Left lung (tissue), 10 donors: ENCODE results near the gene GRAMD4. TPM values are rescaled to one million over a fixed set of nuclear protein-coding genes. Genes with fewer than 3 reads are reported as not detected.
"Not testable (repeated sequence)": the region's sequence is repeated elsewhere in the genome, so short reads cannot be mapped to it uniquely, and the experiment has no call there.

Source experiments
- ATAC-seq: fragments of 200-7000 bp; cut with Tn5 transposase; one replicate; pipeline ENCODE4 v1.9.1; 2020; ENCODE audit warnings: moderate library complexity
- DNase-seq, 4 donors: peaks; one replicate each; pipeline ENCODE4 v3.0.0-alpha.2; 2013 to 2020
- H3K27ac ChIP-seq, 2 donors: fragments of 200-600 bp; sonication (generic) in 1 of 2; one replicate each; pipeline versions ENCODE4 v1.5.0 to v1.8.0; 2020 to 2021
- H3K27me3 ChIP-seq, 2 donors: fragments of 200-600 bp; sonication (generic) in 1 of 2; one replicate each; pipeline versions ENCODE4 v1.5.0 to v1.8.0; 2020 to 2021
- H3K36me3 ChIP-seq, 2 donors: fragments of 200-600 bp; sonication (generic) in 1 of 2; one replicate each; pipeline versions ENCODE4 v1.5.0 to v1.8.0; 2020 to 2021
- H3K4me1 ChIP-seq, 2 donors: fragments of 200-600 bp; one replicate each; pipeline ENCODE4 v1.8.0; 2021
- H3K4me3 ChIP-seq, 2 donors: fragments of 200-600 bp; sonication (generic) in 1 of 2; one replicate each; pipeline versions ENCODE4 v1.5.0 to v1.8.0; 2020 to 2021; ENCODE audit warnings: mild to moderate bottlenecking in 1 of 2
- H3K9me3 ChIP-seq, 2 donors: fragments of 200-600 bp; sonication (generic) in 1 of 2; one replicate each; pipeline versions ENCODE4 v1.5.0 to v1.8.0; 2020 to 2021
- intact Hi-C, 2 donors: fragments of 100-400 bp; cut with DNase I; formaldehyde crosslinking; loops; one replicate each; pipeline versions ENCODE4 v1.11.2 to v1.14.2; 2022
- polyA plus RNA-seq, 6 donors: library from polyadenylated mRNA; unstranded; fragments of 120-200 nt; gene quantifications; one replicate each; pipeline ENCODE4 v1.2.1, GENCODE V29; 2013; ENCODE audit not compliant: insufficient read length in 6 of 6
- total RNA-seq, 2 donors: library from RNA; stranded (reverse); fragmentation: NEBNext Ultra II Directional; extraction: Animal tissue kit (Norgen Biotek cat#: 25700); gene quantifications; one replicate each; pipeline ENCODE4 v1.2.1, GENCODE V29; 2021
- TF ChIP-seq, protein P1 (sequence below), 2 donors: fragments of 200-600 bp; sonication (generic) in 1 of 2; IDR thresholded peaks; one replicate each; pipeline versions ENCODE4 v1.5.0 to v1.8.0; 2021; ENCODE audit warnings: antibody characterized with exemption in 2 of 2
- donor health status: DM: no; HTN: yes; CAD: no.
- donor health status: DM: no; HTN: no; CAD: no.

Gene GRAMD4
- total and polyA plus RNA-seq, 8 donors: 25.2 to 78.2 (median 36.6) TPM

DNA sequence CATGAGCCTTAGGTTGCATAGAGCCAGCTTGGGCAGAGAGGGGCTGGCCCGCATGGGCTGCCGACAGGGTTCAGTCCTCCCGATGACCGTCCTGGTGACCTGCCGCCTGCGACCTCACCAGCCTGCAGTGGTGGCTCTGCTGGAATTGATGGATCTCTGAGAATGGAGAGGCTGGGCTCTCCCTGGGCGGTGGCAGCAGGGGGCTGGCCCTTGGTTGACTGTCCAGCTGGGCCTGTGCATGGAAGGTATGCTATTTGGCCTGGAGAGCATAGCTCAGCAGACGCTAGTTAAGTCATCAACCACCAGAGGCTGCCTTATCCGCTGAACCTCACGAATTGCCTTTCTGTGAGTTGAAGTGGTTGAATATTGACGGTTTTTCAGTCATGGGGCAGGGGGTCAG is 19.7 kb downstream of the GRAMD4 start:
- Histone ChIP-seq H3K4me3 (no peak overlapping the region), H3K4me1 (no peaks in the 10 kb centered on the region), H3K27ac (no peak overlapping the region), H3K36me3 (peaks cover 0 to 16% of the 10 kb centered on the region in 2 donors), H3K9me3 (no peaks in the 10 kb centered on the region), H3K27me3 (no peaks in the 10 kb centered on the region)
- no peak for ATAC-seq
- TF ChIP-seq, protein P1, sequence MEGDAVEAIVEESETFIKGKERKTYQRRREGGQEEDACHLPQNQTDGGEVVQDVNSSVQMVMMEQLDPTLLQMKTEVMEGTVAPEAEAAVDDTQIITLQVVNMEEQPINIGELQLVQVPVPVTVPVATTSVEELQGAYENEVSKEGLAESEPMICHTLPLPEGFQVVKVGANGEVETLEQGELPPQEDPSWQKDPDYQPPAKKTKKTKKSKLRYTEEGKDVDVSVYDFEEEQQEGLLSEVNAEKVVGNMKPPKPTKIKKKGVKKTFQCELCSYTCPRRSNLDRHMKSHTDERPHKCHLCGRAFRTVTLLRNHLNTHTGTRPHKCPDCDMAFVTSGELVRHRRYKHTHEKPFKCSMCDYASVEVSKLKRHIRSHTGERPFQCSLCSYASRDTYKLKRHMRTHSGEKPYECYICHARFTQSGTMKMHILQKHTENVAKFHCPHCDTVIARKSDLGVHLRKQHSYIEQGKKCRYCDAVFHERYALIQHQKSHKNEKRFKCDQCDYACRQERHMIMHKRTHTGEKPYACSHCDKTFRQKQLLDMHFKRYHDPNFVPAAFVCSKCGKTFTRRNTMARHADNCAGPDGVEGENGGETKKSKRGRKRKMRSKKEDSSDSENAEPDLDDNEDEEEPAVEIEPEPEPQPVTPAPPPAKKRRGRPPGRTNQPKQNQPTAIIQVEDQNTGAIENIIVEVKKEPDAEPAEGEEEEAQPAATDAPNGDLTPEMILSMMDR (IDR thresholded peaks at IDR 0.05): no peak
- peak in 1 of 4 donors; percentile 28 for DNase-seq
- intact Hi-C loops: no loop called here

DNA sequence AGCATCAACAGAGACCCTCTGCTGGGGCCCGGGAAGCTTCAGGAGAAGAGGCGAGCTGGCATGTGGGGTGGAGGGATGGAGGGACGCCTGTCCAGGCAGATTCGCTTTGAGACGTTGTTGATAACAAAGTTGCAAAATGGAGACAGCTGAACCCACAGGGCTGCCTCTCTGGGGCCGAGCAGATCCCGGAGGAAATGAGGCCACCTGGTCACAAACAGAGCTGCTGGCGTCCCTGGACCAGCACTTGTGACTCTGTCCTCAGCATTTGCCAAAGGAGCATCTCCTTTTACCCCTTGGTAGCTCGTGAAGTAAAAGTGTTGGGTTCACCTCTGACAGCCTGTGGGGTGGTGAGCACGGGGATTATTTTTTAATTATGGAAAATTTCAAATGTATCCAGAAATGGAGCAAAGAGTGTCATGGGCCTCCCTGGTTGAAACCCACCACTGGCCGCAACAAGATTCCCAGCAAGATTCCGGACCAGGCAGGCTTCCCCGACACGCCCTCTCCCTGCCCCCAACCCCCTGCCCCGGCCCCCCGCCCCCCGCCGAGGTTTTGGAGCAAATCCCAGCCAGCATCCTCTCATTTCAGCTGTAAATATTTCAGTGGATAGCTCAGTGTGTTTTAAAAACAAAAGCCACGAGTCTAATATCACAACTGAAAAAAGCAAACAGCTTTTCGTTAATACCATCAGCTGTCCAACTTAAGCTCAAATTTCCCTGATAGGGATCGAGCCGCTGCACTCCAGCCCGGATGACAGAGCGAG is 20.3 kb downstream of the GRAMD4 start:
- Histone ChIP-seq H3K36me3 (peaks cover 0 to 16% of the 10 kb centered on the region in 2 donors), H3K9me3 (no peaks in the 10 kb centered on the region), H3K27ac (no peak overlapping the region), H3K4me3 (no peak overlapping the region), H3K4me1 (no peaks in the 10 kb centered on the region), H3K27me3 (no peaks in the 10 kb centered on the region)
- ATAC-seq (no peak), DNase-seq (peak in 1 of 4 donors; percentile 39)
- TF ChIP-seq, protein P1 (IDR thresholded peaks at IDR 0.05): no peak
- intact Hi-C loops: no loop called here

DNA sequence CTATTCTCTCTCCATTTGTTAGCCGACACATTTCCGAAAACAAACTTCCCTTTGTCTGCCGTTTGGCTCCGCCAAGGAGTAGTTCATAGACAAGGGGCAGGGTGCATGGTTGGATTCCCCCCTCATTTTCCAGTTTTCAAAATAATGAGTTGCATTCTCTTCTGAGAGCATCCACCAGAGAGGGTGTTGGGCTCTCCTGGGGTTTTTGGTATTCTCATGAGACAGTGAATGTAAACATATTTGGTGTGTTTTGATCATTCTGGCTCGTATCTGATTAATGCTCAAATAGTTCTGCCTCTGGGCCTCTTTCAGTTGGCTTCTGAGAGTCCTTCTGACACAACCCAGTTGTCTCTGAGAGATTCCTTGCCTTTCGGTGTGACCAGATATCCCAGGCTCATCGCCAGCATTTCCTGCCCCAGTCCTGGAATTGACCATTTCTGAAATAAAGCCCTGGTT is 21.7 kb downstream of the GRAMD4 start:
- H3K9me3 ChIP-seq: no peaks in the 10 kb centered on the region
- peaks cover 0 to 16% of the 10 kb centered on the region in 2 donors for H3K36me3 ChIP-seq
- H3K4me3 ChIP-seq: no peak overlapping the region
- intact Hi-C loops: no loop called here
- peak in 1 of 4 donors; percentile 25 for DNase-seq
- H3K4me1 ChIP-seq: no peaks in the 10 kb centered on the region
- ATAC-seq: peak; percentile 6
- H3K27me3 ChIP-seq: no peaks in the 10 kb centered on the region
- TF ChIP-seq, protein P1 (IDR thresholded peaks at IDR 0.05): no peak
- H3K27ac ChIP-seq: no peak overlapping the region

DNA sequence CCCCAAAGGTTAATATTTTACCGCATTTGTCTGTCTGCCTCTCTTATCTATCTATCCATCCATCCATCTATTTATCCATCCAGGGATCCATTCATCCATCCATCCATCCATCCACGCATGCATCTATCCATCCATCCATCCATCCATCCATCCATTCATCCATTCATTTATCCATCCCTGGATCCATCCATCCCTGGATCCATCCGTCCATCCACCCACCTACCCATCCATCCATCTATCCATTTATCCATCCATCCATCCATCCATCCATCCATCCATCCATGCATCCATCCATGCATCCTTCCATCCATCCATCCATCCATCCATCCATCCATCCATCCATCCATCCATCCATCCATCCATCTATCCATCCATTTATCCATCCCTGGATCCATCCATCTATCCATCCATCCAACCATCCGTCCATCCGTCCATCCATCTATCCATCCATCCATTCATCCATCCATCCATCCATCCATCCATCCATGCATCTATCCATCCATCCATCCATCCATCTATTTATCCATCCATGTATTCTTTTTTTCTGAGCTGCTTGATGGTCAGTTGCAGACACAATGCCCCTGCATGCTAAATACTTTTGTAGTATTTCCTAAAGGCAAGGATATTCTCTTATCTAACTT is 22.8 kb downstream of the GRAMD4 start:
- H3K27me3 ChIP-seq, ATAC-seq, H3K4me3 ChIP-seq, H3K36me3 ChIP-seq, H3K27ac ChIP-seq, intact Hi-C loops, DNase-seq, H3K4me1 ChIP-seq, H3K9me3 ChIP-seq: not testable (repeated sequence)

DNA sequence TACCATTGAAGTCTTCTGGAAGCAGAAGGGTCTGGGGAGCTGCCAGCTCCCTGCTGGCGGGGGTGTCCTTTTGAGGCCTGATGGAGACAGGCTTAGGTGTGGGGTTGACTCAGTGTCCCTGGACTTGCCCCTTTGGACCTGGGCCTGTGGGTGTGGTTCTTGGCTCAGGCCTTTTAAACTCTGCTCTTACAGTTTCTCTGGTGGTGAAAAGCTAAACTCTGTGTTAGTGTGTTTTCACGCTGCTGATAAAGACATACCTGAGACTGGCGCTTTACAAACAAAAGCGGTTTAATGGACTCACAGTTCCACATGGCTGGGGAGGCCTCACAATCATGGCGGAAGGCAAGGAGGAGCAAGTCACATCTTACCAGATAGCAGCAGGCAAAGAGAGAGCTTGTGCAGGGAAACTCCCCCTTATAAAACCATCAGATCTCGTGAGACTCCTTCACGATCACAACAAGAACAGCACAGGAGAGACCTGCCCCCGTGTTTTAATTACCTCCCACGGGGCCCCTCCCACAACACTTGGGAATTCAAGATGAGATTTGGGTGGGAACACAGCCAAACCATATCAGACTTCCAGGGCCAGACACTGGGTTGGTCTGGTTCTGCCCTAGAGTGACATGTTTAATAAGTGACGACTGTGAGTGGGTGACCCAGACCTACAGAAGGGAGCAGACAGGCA is 26.5 kb downstream of the GRAMD4 start:
- ATAC-seq: no peak

DNA sequence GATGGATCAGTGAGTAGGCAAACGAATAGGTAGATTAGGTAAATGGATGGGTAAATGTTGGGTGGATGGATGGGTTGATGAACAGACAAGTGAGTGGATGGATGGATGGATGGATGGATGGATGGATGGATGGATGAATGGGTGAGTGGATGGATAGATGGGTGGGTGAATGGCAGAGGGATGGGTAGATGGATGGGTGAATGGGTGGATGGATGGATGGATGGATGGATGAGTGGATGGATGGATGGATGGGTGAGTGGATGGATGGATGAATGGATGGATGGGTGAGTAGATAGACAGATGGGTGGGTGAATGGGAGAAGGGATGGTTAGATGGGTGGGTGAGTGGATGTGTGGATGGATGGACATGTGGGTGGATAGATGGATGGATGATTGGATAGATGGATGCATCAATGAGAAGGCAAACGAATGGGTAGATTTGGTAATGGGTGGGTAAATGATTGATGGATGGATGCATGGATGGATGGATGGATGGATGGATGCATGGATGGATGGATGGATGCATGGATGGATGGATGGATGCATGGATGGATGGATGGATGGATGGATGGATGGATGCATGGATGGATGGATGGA is 28.1 kb downstream of the GRAMD4 start:
- ATAC-seq, H3K9me3 ChIP-seq, H3K27me3 ChIP-seq, H3K27ac ChIP-seq, intact Hi-C loops, DNase-seq, H3K4me3 ChIP-seq, H3K36me3 ChIP-seq: not testable (repeated sequence)
- peaks cover 0 to 36% of the 10 kb centered on the region in 2 donors for H3K4me1 ChIP-seq

More for the DNA sequence above, 26.5 kb downstream of the GRAMD4 start:
- no peaks in the 10 kb centered on the region for H3K27me3 ChIP-seq
- H3K36me3 ChIP-seq: no peaks in the 10 kb centered on the region
- H3K27ac ChIP-seq: no peak overlapping the region
- intact Hi-C loops: no loop called here
- H3K4me1 ChIP-seq: peaks cover 0 to 21% of the 10 kb centered on the region in 2 donors
- no peak overlapping the region for H3K4me3 ChIP-seq
- no peaks in the 10 kb centered on the region for H3K9me3 ChIP-seq
- TF ChIP-seq, protein P1 (IDR thresholded peaks at IDR 0.05): no peak
- peak in 1 of 4 donors; percentile 35 for DNase-seq
